ACHN (cell line): ENCODE data around the gene KIF22.
"Not testable (repeated sequence)": the region's sequence is repeated elsewhere in the genome, so short reads cannot be mapped to it uniquely, and the experiment has no call there.

Experiments
- DNase-seq: peaks from one replicate; pipeline ENCODE4 v3.0.0-alpha.2; 2015
- in situ Hi-C: cut with HindIII; loops from 2 replicates; pipeline ENCODE4 v1.10.0; 2017; ENCODE audit warnings: low sequenced_read_pairs, low pct_ligation_motif_present, low pct_unique_long_range_greater_than_20kb

Gene KIF22

GRCh38 chr16:29790949-29791844 is 646 bp downstream of the KIF22 start:
- in situ Hi-C loops: no loop called here
- peak; percentile 30 for DNase-seq

DNA sequence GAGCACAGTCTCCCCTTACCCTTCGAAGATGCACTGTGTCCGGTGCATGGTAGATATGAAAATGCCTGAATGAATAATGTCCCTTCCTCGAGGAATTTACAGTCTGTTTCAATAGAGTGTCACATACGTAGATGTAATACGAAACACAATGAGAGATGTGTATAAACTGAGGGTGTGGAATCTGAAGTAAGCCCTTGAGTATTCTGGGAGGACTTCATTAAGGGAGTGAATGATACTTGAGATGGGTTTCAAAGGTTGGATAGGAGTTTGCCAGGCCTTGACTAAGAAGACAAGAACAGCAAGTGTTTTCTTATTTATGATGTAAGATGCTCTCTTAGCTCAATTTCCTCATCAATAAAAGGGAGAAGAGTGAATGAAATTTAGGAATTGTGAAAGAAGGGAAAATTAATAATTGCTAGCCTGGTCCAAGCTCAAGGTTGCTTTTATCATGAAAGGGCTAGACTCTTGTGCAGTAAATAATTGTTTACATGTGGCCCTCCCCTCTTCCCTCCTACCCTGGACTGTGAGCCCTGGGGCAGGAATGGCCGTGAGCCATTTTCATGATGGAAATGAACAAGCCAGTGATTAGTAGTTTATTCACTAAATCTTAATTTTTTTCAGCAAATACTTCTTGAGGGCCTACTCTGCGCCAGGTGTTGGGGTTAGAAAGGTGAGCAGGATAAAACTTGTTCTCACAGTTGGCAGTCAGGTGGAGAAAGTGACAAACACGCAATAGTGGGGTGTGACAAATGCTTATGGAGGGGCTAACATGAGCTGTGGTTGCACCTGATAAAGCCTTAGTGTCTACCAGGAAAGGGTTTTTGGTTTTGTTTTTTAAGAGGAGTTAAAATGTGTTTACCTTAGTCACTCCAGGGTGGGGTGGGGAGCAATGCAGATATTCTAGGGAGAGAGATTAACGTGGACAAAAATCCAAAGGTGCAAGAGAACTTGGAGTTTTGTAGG is 1.6 kb downstream of the KIF22 start:
- in situ Hi-C loops: no loop called here
- DNase-seq: no peak

GRCh38 chr16:29793153-29793552 is 2.6 kb downstream of the KIF22 start:
- in situ Hi-C loops, DNase-seq: not testable (repeated sequence)

GRCh38 chr16:29794231-29794710 is 3.7 kb downstream of the KIF22 start:
- in situ Hi-C loops: no loop called here

GRCh38 chr16:29802416-29802935 is 11.9 kb downstream of the KIF22 start:
- in situ Hi-C loops: no loop called here

More at GRCh38 chr16:29794231-29794710, 3.7 kb downstream of the KIF22 start:
- no peak for DNase-seq

GRCh38 chr16:29804020-29804419 is 13.5 kb downstream of the KIF22 start:
- in situ Hi-C loops: no loop called here
- peak; percentile 33 for DNase-seq

More at GRCh38 chr16:29802416-29802935, 11.9 kb downstream of the KIF22 start:
- no peak for DNase-seq

DNA sequence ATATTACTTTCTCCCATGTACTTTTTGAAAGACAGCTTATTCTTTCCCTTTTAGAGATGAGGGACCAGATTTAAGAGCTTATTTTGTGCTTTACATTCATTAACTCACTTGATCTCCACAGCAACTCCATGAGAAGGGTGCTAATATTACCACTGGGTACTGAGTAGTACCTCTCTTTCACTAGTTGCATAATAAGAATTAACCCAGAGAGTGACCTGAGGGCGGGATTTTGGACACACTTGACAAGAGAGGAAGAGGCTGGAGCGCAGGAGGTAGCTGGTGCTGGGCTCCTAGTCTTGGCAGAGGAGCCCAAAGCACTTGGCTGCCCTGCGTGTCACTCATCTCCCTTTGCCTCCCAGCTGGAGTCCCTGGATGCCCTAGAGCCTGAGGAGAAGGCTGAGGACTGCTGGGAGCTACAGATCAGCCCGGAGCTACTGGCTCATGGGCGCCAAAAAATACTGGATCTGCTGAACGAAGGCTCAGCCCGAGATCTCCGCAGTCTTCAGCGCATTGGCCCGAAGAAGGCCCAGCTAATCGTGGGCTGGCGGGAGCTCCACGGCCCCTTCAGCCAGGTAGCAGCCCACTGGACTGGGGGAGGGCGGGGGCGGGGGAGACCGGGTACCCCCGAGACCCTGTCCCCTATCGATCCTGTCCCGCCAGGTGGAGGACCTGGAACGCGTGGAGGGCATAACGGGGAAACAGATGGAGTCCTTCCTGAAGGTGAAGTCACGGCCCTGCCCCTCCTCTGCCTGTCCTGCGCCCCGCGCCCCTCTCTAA is 14.1 kb downstream of the KIF22 start:
- in situ Hi-C loops: no loop called here
- DNase-seq: peak; percentile 66

GRCh38 chr16:29805232-29806098 is 14.9 kb downstream of the KIF22 start:
- in situ Hi-C loops: no loop called here
- DNase-seq: peak; percentile 98

DNA sequence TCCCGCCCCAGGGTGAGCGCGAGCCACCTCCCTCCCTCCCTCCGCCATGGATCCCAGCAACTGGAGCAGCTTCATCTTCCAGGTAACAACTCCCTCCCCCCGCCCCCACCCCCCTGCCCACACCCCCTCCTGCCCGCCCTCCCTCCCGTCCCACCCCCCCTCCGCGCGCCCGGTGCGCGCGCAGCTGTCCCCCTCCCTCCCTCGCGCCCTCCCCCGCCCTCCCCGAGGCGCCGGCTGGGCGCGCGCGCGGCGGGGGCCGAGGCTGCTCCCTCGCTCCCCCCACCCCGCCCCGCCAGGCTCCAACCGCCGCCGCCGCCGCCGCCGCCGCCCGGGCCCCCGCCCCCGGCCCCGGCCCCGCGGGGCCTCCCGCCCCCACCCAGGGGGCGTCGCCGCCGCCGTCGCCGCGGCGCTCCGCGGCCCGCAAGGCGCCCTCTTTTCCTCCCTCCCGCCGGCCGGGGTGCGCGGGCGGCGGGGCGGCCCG is 15.6 kb downstream of the KIF22 start, which contains the start of gene MAZ:
Gene MAZ (plus strand): TSS at position 431 of the 481 bp plus-strand sequence. CDS start 173 bp downstream, outside the sequence.
- DNase-seq: no peak
- in situ Hi-C loops: no loop called here

DNA sequence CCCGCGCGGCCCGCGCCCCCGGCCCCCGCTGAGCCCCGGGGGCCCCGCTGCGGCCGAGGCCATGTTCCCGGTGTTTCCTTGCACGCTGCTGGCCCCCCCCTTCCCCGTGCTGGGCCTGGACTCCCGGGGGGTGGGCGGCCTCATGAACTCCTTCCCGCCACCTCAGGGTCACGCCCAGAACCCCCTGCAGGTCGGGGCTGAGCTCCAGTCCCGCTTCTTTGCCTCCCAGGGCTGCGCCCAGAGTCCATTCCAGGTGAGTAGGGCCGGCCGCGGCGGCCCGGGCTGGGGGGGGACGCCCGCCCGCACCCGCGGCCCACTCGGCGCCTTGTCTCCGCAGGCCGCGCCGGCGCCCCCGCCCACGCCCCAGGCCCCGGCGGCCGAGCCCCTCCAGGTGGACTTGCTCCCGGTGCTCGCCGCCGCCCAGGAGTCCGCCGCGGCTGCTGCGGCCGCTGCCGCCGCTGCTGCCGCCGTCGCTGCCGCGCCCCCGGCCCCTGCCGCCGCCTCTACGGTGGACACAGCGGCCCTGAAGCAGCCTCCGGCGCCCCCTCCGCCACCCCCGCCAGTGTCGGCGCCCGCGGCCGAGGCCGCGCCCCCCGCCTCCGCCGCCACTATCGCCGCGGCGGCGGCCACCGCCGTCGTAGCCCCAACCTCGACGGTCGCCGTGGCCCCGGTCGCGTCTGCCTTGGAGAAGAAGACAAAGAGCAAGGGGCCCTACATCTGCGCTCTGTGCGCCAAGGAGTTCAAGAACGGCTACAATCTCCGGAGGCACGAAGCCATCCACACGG is 16.3 kb downstream of the KIF22 start:
- in situ Hi-C loops: no loop called here
- peak; percentile 72 for DNase-seq

GRCh38 chr16:29807426-29808218 is 17.1 kb downstream of the KIF22 start:
- peak; percentile 90 for DNase-seq
- in situ Hi-C loops: no loop called here

GRCh38 chr16:29808219-29808900 is 17.8 kb downstream of the KIF22 start:
- DNase-seq: no peak
- in situ Hi-C loops: no loop called here

- in situ Hi-C loops: no loop called here
- DNase-seq: no peak
These were observed 18.6 kb downstream of the KIF22 start for GRCh38 chr16:29809031-29809747.

DNA sequence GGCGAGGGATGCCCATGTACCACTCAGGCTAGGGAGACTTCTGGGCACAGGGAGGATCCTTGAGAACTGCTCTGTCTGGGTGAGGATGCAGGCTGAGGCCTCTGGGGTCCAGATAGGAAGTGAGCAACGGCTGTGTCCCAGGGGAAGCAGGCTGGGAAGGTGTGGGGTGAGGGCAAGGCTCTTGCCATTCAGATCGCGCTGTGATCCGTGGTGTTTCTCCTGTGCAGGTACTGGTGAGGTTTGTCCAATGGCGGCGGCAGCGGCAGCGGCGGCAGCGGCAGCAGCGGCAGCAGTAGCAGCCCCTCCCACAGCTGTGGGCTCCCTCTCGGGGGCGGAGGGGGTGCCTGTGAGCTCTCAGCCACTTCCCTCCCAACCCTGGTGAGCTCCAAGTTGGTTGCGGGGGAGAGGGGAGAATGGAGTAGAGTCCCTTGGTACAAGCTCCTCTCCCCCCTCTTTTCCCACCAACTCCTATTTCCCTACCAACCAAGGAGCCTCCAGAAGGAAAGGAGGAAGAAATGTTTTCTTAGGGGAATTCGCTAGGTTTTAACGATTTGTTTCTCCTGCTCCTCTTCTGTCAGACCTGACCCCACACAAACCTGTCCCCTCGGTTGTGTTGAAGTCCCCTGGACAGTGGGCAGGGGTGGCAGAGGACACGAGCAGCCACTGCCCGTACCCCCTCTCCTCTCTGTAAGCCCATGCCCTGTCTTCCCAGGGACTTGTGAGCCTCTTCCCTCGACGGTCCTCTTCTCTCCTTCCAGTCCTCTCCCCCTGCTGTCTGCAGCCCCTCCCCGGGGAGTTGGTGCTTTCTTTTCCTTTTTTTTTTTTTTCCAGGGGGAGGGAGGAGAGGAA is 19.5 kb downstream of the KIF22 start:
- no peak for DNase-seq
- in situ Hi-C loops: no loop called here
